HL-60 (cell line): Measurements from ENCODE around the gene GRIA3.
"Not testable (repeated sequence)": the region's sequence is repeated elsewhere in the genome, so short reads cannot be mapped to it uniquely, and the experiment has no call there.

Experiments used
- DNase-seq, 2 experiments: peaks; one replicate each; pipeline ENCODE4 v3.0.0-alpha.2; 2010 to 2020; ENCODE audit warnings: low read depth in 1 of 2, low spot score in 1 of 2
- H3K27ac ChIP-seq: fragments of 250-450 bp; sonication (Bioruptor Pico); replicated peaks from 2 replicates; pipeline ENCODE4 v1.5.1; 2020; ENCODE audit warnings: mild to moderate bottlenecking, moderate library complexity
- H3K27me3 ChIP-seq: fragments of 250-450 bp; sonication (Bioruptor Pico); 2 replicates; pipeline ENCODE4 v1.5.1; 2021; ENCODE audit warnings: mild to moderate bottlenecking, moderate library complexity; ENCODE audit not compliant: insufficient read depth, poor library complexity, severe bottlenecking
- H3K4me3 ChIP-seq: replicated peaks from 2 replicates; pipeline ENCODE4 v1.5.1; 2011; ENCODE audit warnings: mild to moderate bottlenecking, control low read depth, low read length; ENCODE audit not compliant: insufficient read depth
- CTCF ChIP-seq: IDR thresholded peaks from one replicate; pipeline ENCODE4 v1.5.1; 2011; ENCODE audit warnings: low read length, control low read depth, inconsistent platforms; ENCODE audit not compliant: insufficient read depth
- GABPA ChIP-seq: IDR thresholded peaks from 2 replicates; pipeline ENCODE4 v1.6.1; 2012; ENCODE audit warnings: low read depth
- POLR2AphosphoS5 ChIP-seq: IDR thresholded peaks from 2 replicates; pipeline ENCODE4 v1.6.1; 2012; ENCODE audit warnings: low read depth
- REST ChIP-seq: IDR thresholded peaks from 2 replicates; pipeline ENCODE4 v1.6.1; 2012; ENCODE audit warnings: low read depth; ENCODE audit not compliant: insufficient replicate concordance
- SPI1 ChIP-seq: IDR thresholded peaks from 2 replicates; pipeline ENCODE4 v1.6.1; 2012; ENCODE audit warnings: low read depth, mild to moderate bottlenecking, borderline replicate concordance

Gene GRIA3

GRCh38 chrX:123436512-123437136, 252.5 kb downstream of the GRIA3 start:
- Histone ChIP-seq H3K27ac (no peak overlapping the region), H3K4me3 (no peak overlapping the region), H3K27me3 (no peaks in the 10 kb centered on the region)
- TF ChIP-seq SPI1 (no peak), REST (no peak), GABPA (no peak)
- no peak for DNase-seq

- H3K27me3 ChIP-seq, H3K27ac ChIP-seq, H3K4me3 ChIP-seq, DNase-seq: not testable (repeated sequence)
Measured at GRCh38 chrX:123439926-123440325, 255.8 kb downstream of the GRIA3 start.

GRCh38 chrX:123442764-123443163, 258.7 kb downstream of the GRIA3 start:
- Histone ChIP-seq H3K4me3 (no peak overlapping the region), H3K27ac (no peak overlapping the region), H3K27me3 (no peaks in the 10 kb centered on the region)
- no peak for TF ChIP-seq CTCF
- no peak for TF ChIP-seq POLR2AphosphoS5
- no peak for TF ChIP-seq REST
- no peak for TF ChIP-seq SPI1
- no peak for TF ChIP-seq GABPA
- DNase-seq: no peak

- no peaks in the 10 kb centered on the region for H3K27me3 ChIP-seq
- no peak for TF ChIP-seq SPI1
- no peak for TF ChIP-seq POLR2AphosphoS5
- TF ChIP-seq GABPA: no peak
- TF ChIP-seq REST: no peak
- TF ChIP-seq CTCF: no peak
- H3K27ac ChIP-seq: no peak overlapping the region
- no peak for DNase-seq
- H3K4me3 ChIP-seq: no peak overlapping the region
Measured at GRCh38 chrX:123447506-123447905, 263.4 kb downstream of the GRIA3 start.
